GM12878 (cell line): ENCODE data around the gene HHIPL1.

Experiments used
- CHD2 ChIP-seq: IDR thresholded peaks from 2 replicates; pipeline ENCODE4 v1.6.1; 2011; ENCODE audit warnings: low read depth, low read length, improper control_type of control experiment, borderline replicate concordance
- EZH2 ChIP-seq: IDR thresholded peaks from 2 replicates; pipeline ENCODE4 v1.6.1; 2012; ENCODE audit warnings: low read depth, mild to moderate bottlenecking, control low read depth, inconsistent platforms, low read length, borderline replicate concordance; ENCODE audit not compliant: control insufficient read depth
- FOS ChIP-seq: IDR thresholded peaks from 3 replicates; pipeline ENCODE4 v1.6.1; 2011; ENCODE audit warnings: borderline replicate concordance; ENCODE audit not compliant: insufficient read length; ENCODE audit errors: extremely low read depth
- FOXK2 ChIP-seq: fragments of 450-650 bp; IDR thresholded peaks from 2 replicates; pipeline ENCODE4 v1.6.1; 2017; ENCODE audit warnings: mild to moderate bottlenecking, moderate library complexity
- GABPA ChIP-seq: IDR thresholded peaks from 2 replicates; pipeline ENCODE4 v1.6.1; 2014; ENCODE audit warnings: antibody characterized with exemption, low read depth, mild to moderate bottlenecking, inconsistent platforms
- JUND ChIP-seq: IDR thresholded peaks from 2 replicates; pipeline ENCODE4 v1.6.1; 2012; ENCODE audit warnings: low read depth, mild to moderate bottlenecking, low read length, improper control_type of control experiment, moderate library complexity
- POLR2A ChIP-seq: IDR thresholded peaks from 2 replicates; pipeline ENCODE4 v1.6.1; 2011; ENCODE audit warnings: low read depth, mild to moderate bottlenecking, low read length
- POLR2AphosphoS5 ChIP-seq: IDR thresholded peaks from 2 replicates; pipeline ENCODE4 v1.6.1; 2011; ENCODE audit warnings: mild to moderate bottlenecking, low read length, inconsistent platforms
- SMC3 ChIP-seq: IDR thresholded peaks from 2 replicates; pipeline ENCODE4 v1.6.1; 2011; ENCODE audit warnings: low read length, improper control_type of control experiment, borderline replicate concordance
- ZNF274 ChIP-seq: IDR thresholded peaks from one replicate; pipeline ENCODE4 v1.8.0; 2011; ENCODE audit not compliant: insufficient read length, insufficient read depth
- TF ChIP-seq, protein P1 (sequence below), 3 experiments: IDR thresholded peaks in 2 of 3; conservative IDR thresholded peaks in 1 of 3; 2 replicates each; pipeline ENCODE4 v1.5.1; 2011; ENCODE audit warnings: low read depth in 3 of 3, low read length in 3 of 3, mild to moderate bottlenecking in 3 of 3, control low read depth in 2 of 3, moderate library complexity in 2 of 3, inconsistent platforms in 1 of 3, mixed read lengths in 1 of 3; ENCODE audit not compliant: control insufficient read depth in 2 of 3, insufficient read depth in 1 of 3; ENCODE audit errors: extremely low read depth in 1 of 3
- TF ChIP-seq, protein P2 (sequence below): fragments of 450-650 bp; IDR thresholded peaks from 2 replicates; pipeline ENCODE4 v1.6.1; 2016; ENCODE audit warnings: mild to moderate bottlenecking, moderate library complexity, borderline replicate concordance
- TF ChIP-seq, protein P3 (sequence below): IDR thresholded peaks from 2 replicates; pipeline ENCODE4 v1.6.1; 2012; ENCODE audit warnings: low read depth, low read length, improper control_type of control experiment

DNA sequence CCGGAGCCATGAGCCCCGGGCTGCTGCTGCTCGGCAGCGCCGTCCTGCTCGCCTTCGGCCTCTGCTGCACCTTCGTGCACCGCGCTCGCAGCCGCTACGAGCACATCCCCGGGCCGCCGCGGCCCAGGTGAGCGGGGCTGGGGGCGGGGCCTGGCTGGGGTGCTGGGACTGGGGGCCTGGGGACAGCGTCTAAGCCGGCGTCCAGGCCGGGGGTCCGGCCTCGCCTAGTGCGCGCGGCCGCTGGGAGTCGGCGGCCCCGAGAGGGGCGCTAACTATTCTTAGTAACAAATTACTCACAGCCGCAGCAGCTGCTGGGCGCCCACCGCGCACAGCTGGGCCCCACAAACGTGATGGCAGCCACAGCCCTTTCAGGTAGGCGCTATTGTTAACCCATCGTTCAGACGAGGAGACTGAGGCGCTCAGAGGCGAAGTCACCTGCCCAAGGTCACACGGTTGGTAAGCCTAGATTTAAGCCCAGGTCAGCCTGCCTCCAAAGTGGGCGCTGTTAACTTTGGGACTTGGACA is 39.5 kb downstream of the HHIPL1 start:
- TF ChIP-seq POLR2A (no peak), SMC3 (no peak), CHD2 (no peak), POLR2AphosphoS5 (no peak), FOXK2 (no peak), FOS (no peak), EZH2 (no peak), GABPA (no peak), JUND (no peak), ZNF274 (no peak)
- TF ChIP-seq, protein P1, sequence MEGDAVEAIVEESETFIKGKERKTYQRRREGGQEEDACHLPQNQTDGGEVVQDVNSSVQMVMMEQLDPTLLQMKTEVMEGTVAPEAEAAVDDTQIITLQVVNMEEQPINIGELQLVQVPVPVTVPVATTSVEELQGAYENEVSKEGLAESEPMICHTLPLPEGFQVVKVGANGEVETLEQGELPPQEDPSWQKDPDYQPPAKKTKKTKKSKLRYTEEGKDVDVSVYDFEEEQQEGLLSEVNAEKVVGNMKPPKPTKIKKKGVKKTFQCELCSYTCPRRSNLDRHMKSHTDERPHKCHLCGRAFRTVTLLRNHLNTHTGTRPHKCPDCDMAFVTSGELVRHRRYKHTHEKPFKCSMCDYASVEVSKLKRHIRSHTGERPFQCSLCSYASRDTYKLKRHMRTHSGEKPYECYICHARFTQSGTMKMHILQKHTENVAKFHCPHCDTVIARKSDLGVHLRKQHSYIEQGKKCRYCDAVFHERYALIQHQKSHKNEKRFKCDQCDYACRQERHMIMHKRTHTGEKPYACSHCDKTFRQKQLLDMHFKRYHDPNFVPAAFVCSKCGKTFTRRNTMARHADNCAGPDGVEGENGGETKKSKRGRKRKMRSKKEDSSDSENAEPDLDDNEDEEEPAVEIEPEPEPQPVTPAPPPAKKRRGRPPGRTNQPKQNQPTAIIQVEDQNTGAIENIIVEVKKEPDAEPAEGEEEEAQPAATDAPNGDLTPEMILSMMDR (IDR thresholded peaks at IDR 0.05 in 2 of 3, conservative IDR thresholded peaks at IDR 0.05 in 1 of 3; ENCODE audit: control insufficient read depth in 2 of 3, extremely low read depth in 1 of 3, insufficient read depth in 1 of 3, low read depth in 3 of 3, low read length in 3 of 3), result no peak
- TF ChIP-seq, protein P2, sequence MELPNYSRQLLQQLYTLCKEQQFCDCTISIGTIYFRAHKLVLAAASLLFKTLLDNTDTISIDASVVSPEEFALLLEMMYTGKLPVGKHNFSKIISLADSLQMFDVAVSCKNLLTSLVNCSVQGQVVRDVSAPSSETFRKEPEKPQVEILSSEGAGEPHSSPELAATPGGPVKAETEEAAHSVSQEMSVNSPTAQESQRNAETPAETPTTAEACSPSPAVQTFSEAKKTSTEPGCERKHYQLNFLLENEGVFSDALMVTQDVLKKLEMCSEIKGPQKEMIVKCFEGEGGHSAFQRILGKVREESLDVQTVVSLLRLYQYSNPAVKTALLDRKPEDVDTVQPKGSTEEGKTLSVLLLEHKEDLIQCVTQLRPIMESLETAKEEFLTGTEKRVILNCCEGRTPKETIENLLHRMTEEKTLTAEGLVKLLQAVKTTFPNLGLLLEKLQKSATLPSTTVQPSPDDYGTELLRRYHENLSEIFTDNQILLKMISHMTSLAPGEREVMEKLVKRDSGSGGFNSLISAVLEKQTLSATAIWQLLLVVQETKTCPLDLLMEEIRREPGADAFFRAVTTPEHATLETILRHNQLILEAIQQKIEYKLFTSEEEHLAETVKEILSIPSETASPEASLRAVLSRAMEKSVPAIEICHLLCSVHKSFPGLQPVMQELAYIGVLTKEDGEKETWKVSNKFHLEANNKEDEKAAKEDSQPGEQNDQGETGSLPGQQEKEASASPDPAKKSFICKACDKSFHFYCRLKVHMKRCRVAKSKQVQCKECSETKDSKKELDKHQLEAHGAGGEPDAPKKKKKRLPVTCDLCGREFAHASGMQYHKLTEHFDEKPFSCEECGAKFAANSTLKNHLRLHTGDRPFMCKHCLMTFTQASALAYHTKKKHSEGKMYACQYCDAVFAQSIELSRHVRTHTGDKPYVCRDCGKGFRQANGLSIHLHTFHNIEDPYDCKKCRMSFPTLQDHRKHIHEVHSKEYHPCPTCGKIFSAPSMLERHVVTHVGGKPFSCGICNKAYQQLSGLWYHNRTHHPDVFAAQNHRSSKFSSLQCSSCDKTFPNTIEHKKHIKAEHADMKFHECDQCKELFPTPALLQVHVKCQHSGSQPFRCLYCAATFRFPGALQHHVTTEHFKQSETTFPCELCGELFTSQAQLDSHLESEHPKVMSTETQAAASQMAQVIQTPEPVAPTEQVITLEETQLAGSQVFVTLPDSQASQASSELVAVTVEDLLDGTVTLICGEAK, result no peak
- TF ChIP-seq, protein P3, sequence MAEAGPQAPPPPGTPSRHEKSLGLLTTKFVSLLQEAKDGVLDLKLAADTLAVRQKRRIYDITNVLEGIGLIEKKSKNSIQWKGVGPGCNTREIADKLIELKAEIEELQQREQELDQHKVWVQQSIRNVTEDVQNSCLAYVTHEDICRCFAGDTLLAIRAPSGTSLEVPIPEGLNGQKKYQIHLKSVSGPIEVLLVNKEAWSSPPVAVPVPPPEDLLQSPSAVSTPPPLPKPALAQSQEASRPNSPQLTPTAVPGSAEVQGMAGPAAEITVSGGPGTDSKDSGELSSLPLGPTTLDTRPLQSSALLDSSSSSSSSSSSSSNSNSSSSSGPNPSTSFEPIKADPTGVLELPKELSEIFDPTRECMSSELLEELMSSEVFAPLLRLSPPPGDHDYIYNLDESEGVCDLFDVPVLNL, result no peak
